ENCODE results near the gene NCK1. TPM values are rescaled to one million over a fixed set of nuclear protein-coding genes. Genes with fewer than 3 reads are reported as not detected.

The NCK1 gene
- total RNA-seq, 1 experiment from 2014 or later: 25.6 TPM

GRCh38 chr3:136946978-136947377, 85.0 kb downstream of the NCK1 start (continued):
- TF ChIP-seq ELF1 (IDR thresholded peaks at IDR 0.05; ENCODE audit: borderline replicate concordance, low read depth): no peak

- no peak for ATAC-seq
- no peaks in the 10 kb centered on the region for H3K9me3 ChIP-seq (ENCODE audit: control insufficient read depth in 1 of 2, insufficient read depth in 1 of 2, low read depth in 1 of 2, low read length in 2 of 2)
- intact Hi-C loops (cut with micrococcal nuclease): no loop called here
- H3K27me3 ChIP-seq (ENCODE audit: insufficient read depth, low read length): no peaks in the 10 kb centered on the region
- no peak for DNase-seq (ENCODE audit: low read depth, low spot score)
- BruUV-seq (replicated peaks): no TSS peak
- no peak for TF ChIP-seq FOSL1 (IDR thresholded peaks at IDR 0.05; ENCODE audit: low read depth)
- H3K9ac ChIP-seq (ENCODE audit: low read length): no peak overlapping the region
- H3K9me2 ChIP-seq (ENCODE audit: insufficient read depth): no peaks in the 10 kb centered on the region
- peaks cover 7% of the 10 kb centered on the region; the same call in 1 of the 2 replicates for H3K79me2 ChIP-seq (ENCODE audit: insufficient read depth, low read length)
- ChIA-PET RAD21 (ENCODE audit: low non-redundant PET in 1 of 2, low total read pairs in 2 of 2, uncharacterized antibody in 2 of 2, unreplicated experiment in 2 of 2) (no interaction called here), POLR2A (no interaction called here), CTCF (no interaction called here)
- peaks cover 0 to 6% of the 10 kb centered on the region in 2 experiments; a peak in 1 of 4 replicates for H3K36me3 ChIP-seq (ENCODE audit: control insufficient read depth in 1 of 2, insufficient read depth in 2 of 2, low read length in 2 of 2)
- H3K4me2 ChIP-seq (ENCODE audit: low read length): no peak overlapping the region
- H3K4me3 ChIP-seq (replicated peaks in 1 of 2; ENCODE audit: low read depth in 1 of 2, low read length in 2 of 2): no peak overlapping the region
- H2AFZ ChIP-seq (ENCODE audit: low read depth, low read length, poor library complexity, severe bottlenecking): no peak overlapping the region
- H3K27ac ChIP-seq (ENCODE audit: low read depth, low read length): no peak overlapping the region
- H3K4me1 ChIP-seq (ENCODE audit: control insufficient read depth in 1 of 2, insufficient read depth in 2 of 2, low read length in 2 of 2): no peaks in the 10 kb centered on the region
- no peaks in the 10 kb centered on the region for H4K20me1 ChIP-seq (ENCODE audit: insufficient read depth)
Measured at GRCh38 chr3:136947477-136947876, 85.5 kb downstream of the NCK1 start.

- Histone ChIP-seq H3K79me2 (ENCODE audit: insufficient read depth, low read length) (0 out of 2 replicates have a peak, but pooled peaks cover 3% of the 10 kb centered on the region), H4K20me1 (ENCODE audit: insufficient read depth) (no peaks in the 10 kb centered on the region), H3K9ac (ENCODE audit: low read length) (no peak overlapping the region), H2AFZ (ENCODE audit: low read depth, low read length, poor library complexity, severe bottlenecking) (no peak overlapping the region), H3K27ac (ENCODE audit: low read depth, low read length) (no peak overlapping the region), H3K27me3 (ENCODE audit: insufficient read depth, low read length) (no peaks in the 10 kb centered on the region), H3K4me2 (ENCODE audit: low read length) (no peak overlapping the region), H3K4me1 (ENCODE audit: control insufficient read depth in 1 of 2, insufficient read depth in 2 of 2, low read length in 2 of 2) (peaks cover 0 to 9% of the 10 kb centered on the region in 2 experiments; a peak in 2 of 4 replicates), H3K4me3 (replicated peaks in 1 of 2; ENCODE audit: low read depth in 1 of 2, low read length in 2 of 2) (no peak overlapping the region), H3K9me2 (ENCODE audit: insufficient read depth) (no peaks in the 10 kb centered on the region), H3K9me3 (ENCODE audit: control insufficient read depth in 1 of 2, insufficient read depth in 1 of 2, low read depth in 1 of 2, low read length in 2 of 2) (no peaks in the 10 kb centered on the region), H3K36me3 (ENCODE audit: control insufficient read depth in 1 of 2, insufficient read depth in 2 of 2, low read length in 2 of 2) (peaks cover 0 to 6% of the 10 kb centered on the region in 2 experiments; a peak in 1 of 4 replicates)
- DNase-seq (ENCODE audit: low read depth, low spot score) (no peak), ATAC-seq (no peak)
- no TSS peak for BruUV-seq (replicated peaks)
- intact Hi-C loops (cut with micrococcal nuclease): loop anchor here (2.0 kb wide), 1 partner anchor 66 kb away; no protein-coding TSS in a partner anchor
- RAD21 ChIA-PET (ENCODE audit: low non-redundant PET in 1 of 2, low total read pairs in 2 of 2, uncharacterized antibody in 2 of 2, unreplicated experiment in 2 of 2): no interaction called here
- CTCF ChIA-PET: no interaction called here
- POLR2A ChIA-PET: no interaction called here
- no peak for TF ChIP-seq ZNF274 (IDR thresholded peaks at IDR 0.05; ENCODE audit: low read depth, low read length)
- TF ChIP-seq TCF7L2 (IDR thresholded peaks at IDR 0.05; ENCODE audit: borderline replicate concordance, extremely low read depth, insufficient read depth, insufficient read length): no peak
- no peak for TF ChIP-seq CTCF (IDR thresholded peaks at IDR 0.05 in 2 of 3, conservative IDR thresholded peaks at IDR 0.05 in 1 of 3; ENCODE audit: borderline replicate concordance in 1 of 3, insufficient read depth in 1 of 3, low read depth in 2 of 3, low read length in 2 of 3)
- no peak for TF ChIP-seq SP1 (IDR thresholded peaks at IDR 0.05; ENCODE audit: low read depth)
- TF ChIP-seq ZFX (IDR thresholded peaks at IDR 0.05): no peak
- no peak for TF ChIP-seq EZH2phosphoT487 (IDR thresholded peaks at IDR 0.05; ENCODE audit: borderline replicate concordance)
- TF ChIP-seq EGR1 (IDR thresholded peaks at IDR 0.05; ENCODE audit: low read depth): no peak
- no peak for TF ChIP-seq SIN3A (IDR thresholded peaks at IDR 0.05; ENCODE audit: low read depth)
- TF ChIP-seq SRF (IDR thresholded peaks at IDR 0.05; ENCODE audit: low read depth): no peak
- TF ChIP-seq MAX (IDR thresholded peaks at IDR 0.05): no peak
- no peak for TF ChIP-seq ZBTB33 (IDR thresholded peaks at IDR 0.05; ENCODE audit: extremely low read depth, insufficient replicate concordance, low read length)
- no peak for TF ChIP-seq EZH2 (IDR thresholded peaks at IDR 0.05)
- TF ChIP-seq JUND (IDR thresholded peaks at IDR 0.05): no peak
- TF ChIP-seq POLR2A (IDR thresholded peaks at IDR 0.05; ENCODE audit: borderline replicate concordance, extremely low read depth, insufficient read depth, insufficient read length): no peak
- TF ChIP-seq CBX3 (IDR thresholded peaks at IDR 0.05; ENCODE audit: low read depth): no peak
- TF ChIP-seq RAD21 (IDR thresholded peaks at IDR 0.05; ENCODE audit: low read depth): no peak
Measured at GRCh38 chr3:136949146-136949545, 87.1 kb downstream of the NCK1 start.
